Esophagus squamous epithelium (tissue), 5 donors: Measurements from ENCODE around the gene CST3. TPM values are rescaled to one million over a fixed set of nuclear protein-coding genes. Genes with fewer than 3 reads are reported as not detected.

Experiments used
- DNase-seq: peaks from one replicate; lab custom pipeline; 2025; lab: John Stamatoyannopoulos, UW
- H3K27ac ChIP-seq, 4 donors: fragments of 200-600 bp; sonication (generic); one replicate each; pipeline ENCODE4 v1.5.1; 2016 to 2019; ENCODE audit warnings: mild to moderate bottlenecking in 1 of 4
- H3K27me3 ChIP-seq, 4 donors: fragments of 200-600 bp; sonication (generic); 1 replicate in 3 of 4; 2 replicates in 1 of 4; pipeline versions ENCODE4 v1.5.1 to v1.6.0; 2017 to 2021; ENCODE audit warnings: antibody characterized with exemption in 1 of 4
- H3K36me3 ChIP-seq, 3 donors: fragments of 200-600 bp; sonication (generic); one replicate each; pipeline ENCODE4 v1.5.1; 2016 to 2019
- H3K4me1 ChIP-seq, 3 donors: fragments of 200-600 bp; sonication (generic); one replicate each; pipeline ENCODE4 v1.5.1; 2017 to 2019
- H3K4me3 ChIP-seq, 4 donors: fragments of 200-600 bp; sonication (generic); 1 replicate in 3 of 4; 2 replicates in 1 of 4; pipeline ENCODE4 v1.5.1; 2016 to 2019; ENCODE audit warnings: mild to moderate bottlenecking in 2 of 4, moderate library complexity in 1 of 4
- H3K9me3 ChIP-seq, 3 donors: fragments of 200-600 bp; sonication (generic); one replicate each; pipeline ENCODE4 v1.5.1; 2016 to 2019
- CTCF ChIP-seq, 6 experiments: fragments of 450-650 bp in 4 of 6; fragments of 200-600 bp in 2 of 6; sonication (generic) in 2 of 6; IDR thresholded peaks; one replicate each; pipeline ENCODE4 v1.5.1; 2016 to 2019; ENCODE audit warnings: antibody characterized with exemption in 6 of 6, mild to moderate bottlenecking in 4 of 6, moderate library complexity in 4 of 6
- POLR2A ChIP-seq, 4 donors: fragments of 450-650 bp; IDR thresholded peaks; one replicate each; pipeline ENCODE4 v1.6.1; 2017; ENCODE audit warnings: antibody characterized with exemption in 4 of 4, mild to moderate bottlenecking in 4 of 4, moderate library complexity in 3 of 4
- WGBS, 2 donors: methylation state at CpG; one replicate each; pipeline ENCODE4 v1.1.5; 2018; 5-methylcytosine and 5-hydroxymethylcytosine counted together
- intact Hi-C: fragments of 100-400 bp; cut with DNase I; formaldehyde crosslinking; loops from one replicate; pipeline ENCODE4 v1.15.0; 2022
- total RNA-seq, 4 donors: library from RNA; depleted of rRNA; stranded (reverse); fragments of >200 nt; gene quantifications; one replicate each; pipeline ENCODE4 v1.1.0, GENCODE V29; 2016
- donor health status: DM: yes; HTN: yes; CAD: no.

CST3 gene
- total RNA-seq, 4 donors from 2014 or later: 323 to 899 (median 600) TPM

DNA sequence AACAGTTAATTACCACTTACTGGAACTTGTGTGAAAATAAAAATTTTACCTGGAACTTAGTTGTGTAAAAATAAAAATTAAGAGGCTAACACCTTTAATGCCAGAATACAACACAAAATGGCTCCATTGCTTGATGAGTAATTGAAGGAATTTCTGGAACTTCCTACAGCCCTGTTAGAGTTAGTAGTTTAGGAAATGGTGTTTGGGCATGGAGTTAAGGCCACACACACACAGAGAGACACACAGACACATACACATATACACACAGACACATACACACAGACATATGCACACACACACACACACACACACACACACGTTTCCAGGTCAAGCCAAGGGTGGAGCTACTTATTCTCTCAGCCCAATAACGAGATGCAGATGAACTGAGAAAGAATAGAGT is 20.6 kb upstream of the CST3 start:
- WGBS, 2 donors: 54 to 61% methylated on average over 2 of the region's 2 CpGs
- Histone ChIP-seq H3K9me3 (no peaks in the 10 kb centered on the region), H3K36me3 (no peaks in the 10 kb centered on the region), H3K4me1 (peaks cover 19 to 49% (median 22%) of the 10 kb centered on the region in 3 donors), H3K4me3 (no peak overlapping the region), H3K27ac (no peak overlapping the region), H3K27me3 (no peaks in the 10 kb centered on the region)
- no peak for TF ChIP-seq CTCF (IDR thresholded peaks at IDR 0.05)
- TF ChIP-seq POLR2A (IDR thresholded peaks at IDR 0.05): no peak
- intact Hi-C loops: no loop called here
- DNase-seq: no peak

GRCh38 chr20:23657202-23657601 is 19.4 kb upstream of the CST3 start:
- Histone ChIP-seq H3K4me3 (no peak overlapping the region), H3K4me1 (peaks cover 27 to 61% (median 27%) of the 10 kb centered on the region in 3 donors), H3K36me3 (no peaks in the 10 kb centered on the region), H3K9me3 (no peaks in the 10 kb centered on the region), H3K27ac (no peak overlapping the region), H3K27me3 (no peaks in the 10 kb centered on the region)
- intact Hi-C loops: no loop called here
- TF ChIP-seq CTCF (IDR thresholded peaks at IDR 0.05): no peak
- TF ChIP-seq POLR2A (IDR thresholded peaks at IDR 0.05): no peak
- 75 to 93% methylated on average over 7 to 8 of the region's 8 CpGs for WGBS, 2 donors
- DNase-seq: no peak

- no peak for DNase-seq
- H3K4me1 ChIP-seq: peaks cover 27 to 61% (median 27%) of the 10 kb centered on the region in 3 donors
These were observed 18.6 kb upstream of the CST3 start for GRCh38 chr20:23656372-23656771.

DNA sequence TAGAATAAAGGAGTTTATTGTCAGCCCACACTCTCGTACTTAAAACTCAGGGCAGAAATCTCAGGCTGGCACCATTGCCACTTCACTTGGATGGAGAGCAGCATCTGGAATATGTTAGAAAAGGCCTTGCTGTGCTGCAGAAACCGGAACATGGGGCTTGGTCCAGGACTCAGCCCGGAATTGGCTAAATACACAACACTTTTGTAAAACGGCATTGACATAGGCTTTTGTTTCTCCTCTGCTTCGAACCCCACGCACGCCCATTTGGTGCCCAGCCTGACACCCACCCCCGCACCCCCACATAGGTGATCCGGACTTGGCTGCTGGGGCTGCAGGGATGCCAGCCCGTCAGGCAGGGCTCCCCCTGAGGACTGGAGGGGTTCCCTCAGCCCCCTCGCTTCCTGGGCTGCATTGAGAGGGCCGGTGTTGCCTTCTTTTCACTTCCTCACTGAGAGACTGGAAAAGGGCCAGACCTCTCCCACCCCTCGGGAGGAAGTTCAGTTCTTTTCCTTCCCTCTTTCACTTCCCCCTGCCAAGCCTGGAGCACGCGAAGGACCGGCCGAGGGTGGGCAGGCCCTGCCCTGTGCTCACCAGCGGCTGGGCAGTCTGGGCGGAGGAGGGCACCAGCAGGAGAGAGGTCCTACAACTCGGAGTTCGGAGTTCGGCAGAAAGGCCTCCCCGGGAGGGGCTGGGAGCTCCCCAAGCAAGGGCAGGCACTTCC is 17.9 kb upstream of the CST3 start:
- TF ChIP-seq POLR2A (IDR thresholded peaks at IDR 0.05) (no peak), CTCF (IDR thresholded peaks at IDR 0.05) (no peak)
- no peaks in the 10 kb centered on the region for H3K36me3 ChIP-seq
- H3K27ac ChIP-seq: peak overlapping the region; percentile 11 to 75 (median 72)
- no peaks in the 10 kb centered on the region for H3K9me3 ChIP-seq
- peak overlapping the region in 2 of 4 donors; percentile 2 to 17 for H3K4me3 ChIP-seq
- H3K27me3 ChIP-seq: no peaks in the 10 kb centered on the region
- 58 to 78% methylated on average over 7 to 10 of the region's 23 CpGs for WGBS, 2 donors
- peaks cover 27 to 59% (median 27%) of the 10 kb centered on the region in 3 donors for H3K4me1 ChIP-seq
- no peak for DNase-seq
- intact Hi-C loops: no loop called here

More at GRCh38 chr20:23656372-23656771, 18.6 kb upstream of the CST3 start:
- H3K9me3 ChIP-seq: no peaks in the 10 kb centered on the region
- H3K4me3 ChIP-seq: peak overlapping the region in 1 of 4 donors; percentile 17
- intact Hi-C loops: no loop called here
- H3K36me3 ChIP-seq: no peaks in the 10 kb centered on the region
- TF ChIP-seq CTCF (IDR thresholded peaks at IDR 0.05) (no peak), POLR2A (IDR thresholded peaks at IDR 0.05) (no peak)
- WGBS, 2 donors: 67 to 82% methylated on average over 6 to 7 of the region's 10 CpGs
- no peaks in the 10 kb centered on the region for H3K27me3 ChIP-seq
- peak overlapping the region; percentile 11 to 75 (median 72) for H3K27ac ChIP-seq

DNA sequence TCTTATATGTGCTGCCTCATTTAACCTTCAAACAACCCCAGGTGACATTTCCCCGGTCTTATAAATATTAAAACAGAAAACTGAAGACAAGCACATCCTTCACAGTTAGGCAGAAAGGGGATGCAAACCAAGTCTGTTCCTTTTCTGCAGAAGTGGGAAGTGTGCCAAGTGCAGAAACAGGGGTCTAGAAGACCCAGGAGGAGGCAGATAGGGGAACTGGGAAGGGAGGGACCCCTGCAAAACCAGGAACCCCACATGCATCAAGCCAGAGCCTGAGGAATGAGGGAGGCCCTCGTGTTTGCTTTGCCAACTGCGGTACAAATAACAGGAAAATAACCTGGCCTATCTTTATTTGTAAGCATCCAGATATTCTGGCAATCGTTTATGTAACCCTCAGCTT is 17.0 kb upstream of the CST3 start:
- intact Hi-C loops: no loop called here
- Histone ChIP-seq H3K4me1 (peaks cover 27 to 50% (median 27%) of the 10 kb centered on the region in 3 donors), H3K36me3 (no peaks in the 10 kb centered on the region), H3K9me3 (no peaks in the 10 kb centered on the region), H3K27me3 (no peaks in the 10 kb centered on the region), H3K27ac (peak overlapping the region in 3 of 4 donors; percentile 70 to 75 (median 74)), H3K4me3 (no peak overlapping the region)
- DNase-seq: no peak
- TF ChIP-seq POLR2A (IDR thresholded peaks at IDR 0.05) (no peak), CTCF (IDR thresholded peaks at IDR 0.05) (no peak)
- 56 to 59% methylated on average over 4 of the region's 4 CpGs for WGBS, 2 donors
